SK-N-SH (cell line): ENCODE results near the gene NANOGP8.

Source experiments
- CTCF ChIP-seq: fragments of 200-600 bp; sonication (generic); IDR thresholded peaks from 2 replicates; pipeline ENCODE4 v1.6.1; 2017; ENCODE audit warnings: antibody characterized with exemption, mild to moderate bottlenecking, moderate library complexity
- ELF1 ChIP-seq: IDR thresholded peaks from 2 replicates; pipeline ENCODE4 v1.4.0; 2012
- EP300 ChIP-seq, 2 experiments: IDR thresholded peaks; 2 replicates each; pipeline versions ENCODE4 v1.4.0 to v1.6.1; 2012; ENCODE audit warnings: borderline replicate concordance in 1 of 2, low read depth in 1 of 2, low read length in 1 of 2
- EZH2phosphoT487 ChIP-seq: fragments of 200-600 bp; sonication (generic); IDR thresholded peaks from 2 replicates; pipeline ENCODE4 v1.6.1; 2017; ENCODE audit warnings: low read depth, mixed run types, mild to moderate bottlenecking, antibody characterized with exemption, moderate library complexity, borderline replicate concordance
- FOXM1 ChIP-seq: IDR thresholded peaks from 2 replicates; pipeline ENCODE4 v1.4.0; 2012; ENCODE audit warnings: low read depth, mild to moderate bottlenecking
- IRF3 ChIP-seq: fragments of 150-350 bp; IDR thresholded peaks from 2 replicates; pipeline ENCODE4 v1.6.1; 2016; ENCODE audit warnings: mild to moderate bottlenecking, low read depth, low read length
- JUND ChIP-seq: IDR thresholded peaks from 2 replicates; pipeline ENCODE4 v1.4.0; 2012
- PBX3 ChIP-seq: IDR thresholded peaks from 2 replicates; pipeline ENCODE4; 2012
- POLR2AphosphoS5 ChIP-seq: IDR thresholded peaks from 2 replicates; pipeline ENCODE4 v1.6.1; 2012; ENCODE audit warnings: low read depth, low read length
- RFX5 ChIP-seq: IDR thresholded peaks from 2 replicates; pipeline ENCODE4 v1.6.1; 2012; ENCODE audit warnings: mild to moderate bottlenecking, improper control_type of control experiment, low read length
- RXRA ChIP-seq: IDR thresholded peaks from 2 replicates; pipeline ENCODE4 v1.4.0; 2012; ENCODE audit warnings: low read depth, mild to moderate bottlenecking, borderline replicate concordance
- SIN3A ChIP-seq: IDR thresholded peaks from 2 replicates; pipeline ENCODE4 v1.6.1; 2012; ENCODE audit warnings: low read depth, mild to moderate bottlenecking, low read length, moderate library complexity, borderline replicate concordance
- USF1 ChIP-seq: IDR thresholded peaks from 2 replicates; pipeline ENCODE4 v1.4.0; 2012; ENCODE audit warnings: low read depth, borderline replicate concordance

- TF ChIP-seq JUND, result no peak
- no peak for TF ChIP-seq CTCF
- TF ChIP-seq FOXM1, result no peak
- no peak for TF ChIP-seq SIN3A
- TF ChIP-seq USF1, result no peak
- peak; percentile 44 for TF ChIP-seq PBX3
- TF ChIP-seq EP300 (IDR thresholded peaks at IDR 0.05; ENCODE audit: borderline replicate concordance in 1 of 2, low read depth in 1 of 2, low read length in 1 of 2), result no peak
- no peak for TF ChIP-seq IRF3
- TF ChIP-seq ELF1, result no peak
- no peak for TF ChIP-seq POLR2AphosphoS5
- TF ChIP-seq EZH2phosphoT487, result no peak
- TF ChIP-seq RXRA, result no peak
- no peak for TF ChIP-seq RFX5
Observed at GRCh38 chr15:35123743-35124142, 38.6 kb upstream of the NANOGP8 start.
